Activated CD4-positive, alpha-beta T cell treated with anti-CD3 and anti-CD28 coated beads, Interleukin-2, amount 50 U/mL, for 16 hours (primary cell): ENCODE results near the gene HSD11B1L.
A peak's percentile ranks its signal among the peaks of the same experiment; 100 is the strongest.
"Not testable (repeated sequence)": the region's sequence is repeated elsewhere in the genome, so short reads cannot be mapped to it uniquely, and the experiment has no call there.

Experiments
- DNase-seq: peaks from one replicate; pipeline ENCODE4 v3.0.0-alpha.2; 2020

The HSD11B1L gene

GRCh38 chr19:5688262-5688881 lies 7.5 kb downstream of the HSD11B1L start:
- not testable (repeated sequence) for DNase-seq

- DNase-seq: peak; percentile 99
These were observed 9.5 kb downstream of the HSD11B1L start, which contains the start of gene RPL36 for GRCh38 chr19:5690125-5690954. RPL36 (plus strand) TSS chr19:5690295; CDS start chr19:5690508, 213 bp downstream.

- peak; percentile 57 for DNase-seq
These were observed 10.4 kb downstream of the HSD11B1L start for GRCh38 chr19:5690955-5691821.

GRCh38 chr19:5691822-5692722 lies 11.2 kb downstream of the HSD11B1L start:
- peak; percentile 32 for DNase-seq

GRCh38 chr19:5692723-5693194 lies 11.9 kb downstream of the HSD11B1L start:
- no peak for DNase-seq

- DNase-seq: peak; percentile 17
These were observed 12.7 kb downstream of the HSD11B1L start for GRCh38 chr19:5693195-5694166.

- no peak for DNase-seq
These were observed 13.5 kb downstream of the HSD11B1L start for GRCh38 chr19:5694167-5694955.

- DNase-seq: no peak
These were observed 14.3 kb downstream of the HSD11B1L start for GRCh38 chr19:5694956-5695648.

- no peak for DNase-seq
These were observed 14.9 kb downstream of the HSD11B1L start for GRCh38 chr19:5695649-5696195.

- no peak for DNase-seq
These were observed 15.6 kb downstream of the HSD11B1L start for GRCh38 chr19:5696196-5697021.

- DNase-seq: no peak
These were observed 16.4 kb downstream of the HSD11B1L start for GRCh38 chr19:5697022-5697889.

GRCh38 chr19:5697890-5698634 lies 17.2 kb downstream of the HSD11B1L start:
- DNase-seq: no peak

GRCh38 chr19:5698635-5699422 lies 18.0 kb downstream of the HSD11B1L start:
- no peak for DNase-seq

GRCh38 chr19:5700455-5701092 lies 19.7 kb downstream of the HSD11B1L start:
- DNase-seq: no peak

- not testable (repeated sequence) for DNase-seq
These were observed 21.2 kb downstream of the HSD11B1L start for GRCh38 chr19:5702053-5702410.
